Upper lobe of right lung (tissue), 1 donor: ENCODE measurements around the gene CARTPT. TPM values are rescaled to one million over a fixed set of nuclear protein-coding genes. Genes with fewer than 3 reads are reported as not detected.

ENCODE experiments used
- ATAC-seq: fragments of 200-7000 bp; cut with Tn5 transposase; one replicate; pipeline ENCODE4 v1.9.1; 2020; ENCODE audit warnings: mild to moderate bottlenecking, moderate library complexity
- DNase-seq: peaks from one replicate; pipeline ENCODE4 v3.0.0-alpha.2; 2020
- H3K27ac ChIP-seq: fragments of 200-600 bp; one replicate; pipeline ENCODE4 v1.8.0; 2022
- H3K27me3 ChIP-seq: fragments of 200-600 bp; one replicate; pipeline ENCODE4 v1.8.0; 2022; ENCODE audit warnings: mild to moderate bottlenecking
- H3K36me3 ChIP-seq: fragments of 200-600 bp; one replicate; pipeline ENCODE4 v1.8.0; 2022
- H3K4me1 ChIP-seq: fragments of 200-600 bp; one replicate; pipeline ENCODE4 v1.8.0; 2022
- H3K4me3 ChIP-seq: fragments of 200-600 bp; one replicate; pipeline ENCODE4 v1.8.0; 2022; ENCODE audit warnings: mild to moderate bottlenecking
- H3K9me3 ChIP-seq: fragments of 200-600 bp; one replicate; pipeline ENCODE4 v1.8.0; 2022
- intact Hi-C: fragments of 100-400 bp; cut with DNase I; formaldehyde crosslinking; loops from one replicate; pipeline ENCODE4 v1.11.0; 2022
- total RNA-seq: library from RNA; stranded (reverse); fragmentation: NEBNext Ultra II Directional; extraction: Animal tissue kit (Norgen Biotek cat#: 25700); gene quantifications from one replicate; pipeline ENCODE4 v1.2.1, GENCODE V29; 2021
- TF ChIP-seq, protein P1 (sequence below): fragments of 200-600 bp; IDR thresholded peaks from one replicate; pipeline ENCODE4 v1.8.0; 2022; ENCODE audit warnings: antibody characterized with exemption
- donor health status: DM: no; HTN: yes; CAD: no; lungs with severe emphysema.

The CARTPT gene
- total RNA-seq, 1 donor from 2014 or later, result not detected

DNA sequence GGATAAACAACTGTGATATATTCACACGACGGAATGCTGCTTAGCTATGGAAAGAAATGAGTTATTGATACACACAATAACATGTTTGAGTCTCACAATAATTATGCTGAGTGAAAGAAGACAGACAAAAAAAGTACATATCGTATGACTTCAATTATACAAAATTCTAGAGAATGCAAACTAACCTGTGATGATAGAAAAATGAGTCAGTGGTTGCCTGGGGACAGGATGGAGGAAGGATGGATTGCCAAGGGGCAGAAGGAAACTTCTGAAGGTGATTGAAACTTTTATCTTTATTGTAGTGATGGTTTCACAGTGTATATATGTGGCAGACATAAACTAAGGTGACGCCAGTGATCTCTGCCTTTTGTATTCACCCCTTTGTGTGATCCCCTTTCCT, 7.5 kb upstream of the CARTPT start:
- Histone ChIP-seq H3K36me3 (no peaks in the 10 kb centered on the region), H3K4me1 (no peaks in the 10 kb centered on the region), H3K27ac (no peak overlapping the region), H3K4me3 (no peak overlapping the region), H3K9me3 (no peaks in the 10 kb centered on the region), H3K27me3 (no peaks in the 10 kb centered on the region)
- ATAC-seq, result no peak
- no peak for DNase-seq
- intact Hi-C loops, result no loop called here
- TF ChIP-seq, protein P1, sequence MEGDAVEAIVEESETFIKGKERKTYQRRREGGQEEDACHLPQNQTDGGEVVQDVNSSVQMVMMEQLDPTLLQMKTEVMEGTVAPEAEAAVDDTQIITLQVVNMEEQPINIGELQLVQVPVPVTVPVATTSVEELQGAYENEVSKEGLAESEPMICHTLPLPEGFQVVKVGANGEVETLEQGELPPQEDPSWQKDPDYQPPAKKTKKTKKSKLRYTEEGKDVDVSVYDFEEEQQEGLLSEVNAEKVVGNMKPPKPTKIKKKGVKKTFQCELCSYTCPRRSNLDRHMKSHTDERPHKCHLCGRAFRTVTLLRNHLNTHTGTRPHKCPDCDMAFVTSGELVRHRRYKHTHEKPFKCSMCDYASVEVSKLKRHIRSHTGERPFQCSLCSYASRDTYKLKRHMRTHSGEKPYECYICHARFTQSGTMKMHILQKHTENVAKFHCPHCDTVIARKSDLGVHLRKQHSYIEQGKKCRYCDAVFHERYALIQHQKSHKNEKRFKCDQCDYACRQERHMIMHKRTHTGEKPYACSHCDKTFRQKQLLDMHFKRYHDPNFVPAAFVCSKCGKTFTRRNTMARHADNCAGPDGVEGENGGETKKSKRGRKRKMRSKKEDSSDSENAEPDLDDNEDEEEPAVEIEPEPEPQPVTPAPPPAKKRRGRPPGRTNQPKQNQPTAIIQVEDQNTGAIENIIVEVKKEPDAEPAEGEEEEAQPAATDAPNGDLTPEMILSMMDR, result no peak

DNA sequence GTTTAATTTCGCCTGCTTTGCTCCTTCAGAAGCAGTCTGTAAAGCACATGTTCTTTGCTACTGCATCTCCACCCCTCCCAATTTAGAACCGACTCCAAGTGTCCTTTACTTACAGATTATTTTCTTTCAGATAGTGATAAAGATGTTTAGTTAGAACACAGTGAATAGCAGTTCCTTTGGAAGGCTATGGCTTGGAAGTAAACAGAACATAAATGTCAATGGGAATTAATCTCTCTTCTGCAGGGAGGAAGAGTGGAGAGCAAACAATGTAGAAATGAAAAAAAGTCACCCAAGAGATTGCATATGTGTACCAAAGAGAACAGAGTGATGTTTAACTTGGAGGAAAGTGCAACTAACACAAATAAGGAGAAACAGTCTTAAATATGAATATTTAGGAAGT, 4.2 kb upstream of the CARTPT start:
- no peaks in the 10 kb centered on the region for H3K4me1 ChIP-seq
- H3K27me3 ChIP-seq, result peaks cover 25% of the 10 kb centered on the region
- H3K36me3 ChIP-seq, result no peaks in the 10 kb centered on the region
- no peaks in the 10 kb centered on the region for H3K9me3 ChIP-seq
- no peak overlapping the region for H3K4me3 ChIP-seq
- DNase-seq (no peak), ATAC-seq (no peak)
- intact Hi-C loops, result no loop called here
- H3K27ac ChIP-seq, result no peak overlapping the region
- TF ChIP-seq, protein P1, result no peak

DNA sequence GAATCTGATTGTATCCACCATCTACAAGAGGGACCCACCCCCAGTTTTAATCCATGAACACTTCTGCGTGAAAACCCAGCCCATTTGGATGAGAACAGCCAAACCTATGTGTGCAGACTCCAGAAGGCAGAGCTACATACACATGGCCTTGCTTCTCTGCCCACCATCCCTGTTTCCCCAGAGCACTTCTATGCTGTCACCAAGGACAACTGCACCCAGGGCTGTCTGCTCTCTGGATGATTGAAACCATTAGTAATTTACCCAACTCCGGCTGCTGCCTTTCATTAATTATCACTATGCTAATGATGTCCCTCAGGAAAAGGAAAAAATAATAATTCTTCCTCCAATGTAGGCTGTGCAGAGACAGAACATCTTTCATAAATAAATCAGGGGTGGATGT, 8.9 kb downstream of the CARTPT start:
- Histone ChIP-seq H3K27me3 (peaks cover 3% of the 10 kb centered on the region), H3K4me1 (no peaks in the 10 kb centered on the region), H3K4me3 (no peak overlapping the region), H3K27ac (no peak overlapping the region), H3K36me3 (no peaks in the 10 kb centered on the region), H3K9me3 (no peaks in the 10 kb centered on the region)
- intact Hi-C loops, result no loop called here
- DNase-seq, result no peak
- TF ChIP-seq, protein P1, result no peak
- ATAC-seq, result no peak

DNA sequence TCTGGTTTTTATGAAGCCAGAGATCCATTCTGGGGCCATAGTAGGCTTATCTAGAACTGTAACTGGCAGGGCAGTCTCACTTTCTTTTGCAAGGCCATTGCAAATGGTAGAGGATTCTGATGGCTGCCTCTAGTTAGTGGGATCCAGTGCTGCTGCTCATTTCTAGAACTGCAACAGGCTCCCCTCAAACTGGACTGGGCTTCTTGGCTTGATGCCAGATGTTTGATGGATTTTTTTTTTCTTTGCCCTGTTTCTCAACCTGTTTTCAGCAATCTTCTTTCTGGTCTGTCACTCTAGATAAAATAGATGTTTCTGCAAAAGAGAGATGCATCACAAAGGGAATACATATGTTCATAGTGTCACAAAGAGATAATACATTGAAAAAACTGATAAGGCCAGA, 11.9 kb downstream of the CARTPT start:
- intact Hi-C loops, result no loop called here
- DNase-seq, result no peak

DNA sequence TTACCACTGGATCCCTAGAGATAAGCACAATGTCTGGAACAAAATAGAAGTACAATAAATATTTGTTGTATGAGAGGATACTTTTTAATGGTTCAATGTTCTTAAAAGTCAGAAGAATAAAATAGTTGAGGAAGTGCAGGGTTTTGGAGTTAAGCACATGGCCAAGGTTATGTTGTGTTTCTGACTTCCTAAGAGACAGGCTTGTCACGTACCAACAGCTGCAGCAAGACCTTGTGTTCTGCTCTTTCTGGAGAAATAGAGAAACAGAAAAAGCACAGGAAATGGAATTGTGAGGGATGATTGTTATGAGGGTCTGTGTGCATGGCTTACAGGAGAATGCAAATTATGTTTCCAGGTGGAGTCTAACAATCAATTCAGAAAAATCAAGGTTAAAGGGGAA, 12.9 kb downstream of the CARTPT start:
- H3K4me1 ChIP-seq, result no peaks in the 10 kb centered on the region
- TF ChIP-seq, protein P1, result no peak

More for the DNA sequence above, 11.9 kb downstream of the CARTPT start:
- H3K27ac ChIP-seq, result no peak overlapping the region
- H3K27me3 ChIP-seq, result peaks cover 3% of the 10 kb centered on the region
- TF ChIP-seq, protein P1, result no peak
- no peaks in the 10 kb centered on the region for H3K4me1 ChIP-seq
- H3K9me3 ChIP-seq, result no peaks in the 10 kb centered on the region
- H3K4me3 ChIP-seq, result no peak overlapping the region
- H3K36me3 ChIP-seq, result no peaks in the 10 kb centered on the region
- ATAC-seq, result no peak

DNA sequence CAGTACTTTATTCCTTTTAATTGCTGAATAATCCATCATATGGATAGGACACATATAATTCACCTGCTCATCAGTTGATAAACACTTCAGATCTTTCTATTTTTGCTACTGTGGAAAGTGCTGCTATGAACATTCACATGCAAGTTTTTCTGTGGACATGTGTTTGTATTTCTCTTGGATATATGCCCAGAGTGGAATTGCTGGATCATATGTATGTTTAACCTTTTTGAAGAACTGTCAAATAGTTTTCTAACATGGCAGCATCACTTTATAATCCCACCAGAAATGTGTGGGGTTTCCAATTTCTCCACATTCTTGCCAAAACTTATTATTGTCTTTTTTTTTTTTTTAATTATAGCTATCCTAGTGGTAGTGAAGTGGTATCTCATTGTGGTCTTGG, 15.1 kb downstream of the CARTPT start:
- Histone ChIP-seq H3K27ac (no peak overlapping the region), H3K4me3 (no peak overlapping the region), H3K9me3 (no peaks in the 10 kb centered on the region), H3K27me3 (no peaks in the 10 kb centered on the region), H3K36me3 (no peaks in the 10 kb centered on the region), H3K4me1 (no peaks in the 10 kb centered on the region)
- intact Hi-C loops, result no loop called here
- TF ChIP-seq, protein P1, result no peak
- no peak for DNase-seq
- no peak for ATAC-seq

More for the DNA sequence above, 12.9 kb downstream of the CARTPT start:
- H3K27me3 ChIP-seq, result peaks cover 3% of the 10 kb centered on the region
- H3K27ac ChIP-seq, result no peak overlapping the region
- ATAC-seq (no peak), DNase-seq (no peak)
- intact Hi-C loops, result no loop called here
- H3K4me3 ChIP-seq, result no peak overlapping the region
- no peaks in the 10 kb centered on the region for H3K36me3 ChIP-seq
- H3K9me3 ChIP-seq, result no peaks in the 10 kb centered on the region
